A549 treated with DMSO at 1 μM for 4 hours (cell line): Measurements from ENCODE around the gene ZNF330. TPM values are rescaled to one million over a fixed set of nuclear protein-coding genes. Genes with fewer than 3 reads are reported as not detected.

Experiments
- total RNA-seq: library from RNA; stranded (reverse); fragments of 200-300 nt; extraction: Qiagen RNA extraction; gene quantifications from 5 replicates; pipeline ENCODE4 v1.2.3, GENCODE V29; 2022; ENCODE audit warnings: low read depth

The ZNF330 gene
- total RNA-seq, result 25.8 to 28.4 TPM (median 27.2 TPM) in 5 replicates

GRCh38 chr4:141220691-141221659 is at the start of gene ZNF330:
Gene ZNF330, plus strand, starts transcription at chr4:141220895. Its CDS starts 1,477 bp downstream, at chr4:141222372.

Other genes with a start within 250 kb of the ZNF330 start
- 0.26 to 0.57 TPM (median 0.30 TPM) in 5 replicates for gene RNF150, start 87.4 kb upstream of the ZNF330 start, total RNA-seq